Keratinocyte (primary cell): ENCODE measurements around the gene RAB35.

Experiments
- CTCF ChIP-seq, 3 experiments: IDR thresholded peaks in 1 of 3; conservative IDR thresholded peaks in 1 of 3; optimal IDR thresholded peaks in 1 of 3; 2 replicates in 2 of 3; 3 replicates in 1 of 3; pipeline versions ENCODE3 to v1.5.1; 2011; ENCODE audit warnings: low read length in 3 of 3, mild to moderate bottlenecking in 3 of 3, moderate library complexity in 2 of 3, control low read depth in 1 of 3, inconsistent platforms in 1 of 3; ENCODE audit not compliant: insufficient read depth in 2 of 3; ENCODE audit errors: extremely low read depth in 1 of 3
- EZH2 ChIP-seq: IDR thresholded peaks from one replicate; pipeline ENCODE4 v1.6.1; 2012; ENCODE audit warnings: inconsistent platforms, mild to moderate bottlenecking, low read length, moderate library complexity

DNA sequence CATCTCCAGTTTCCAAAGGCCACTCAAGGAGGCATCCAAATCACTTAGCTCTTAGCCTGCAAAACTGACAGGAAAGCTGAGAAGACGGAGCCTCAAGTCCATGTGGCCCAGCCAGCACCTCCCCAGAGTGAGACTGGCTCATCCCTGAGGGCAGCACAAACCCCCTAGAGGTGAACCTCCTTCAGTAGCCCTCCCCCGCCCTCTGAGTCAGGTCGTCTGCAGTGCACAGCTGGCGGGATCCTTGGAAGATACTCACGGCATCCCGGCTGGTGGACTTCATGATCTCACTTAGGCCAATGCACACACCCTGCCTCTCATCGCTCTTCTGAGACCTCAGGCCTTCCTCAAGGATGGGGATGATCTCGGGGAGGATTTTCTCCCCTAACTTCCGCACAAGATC lies 24.1 kb upstream of the RAB35 start:
- TF ChIP-seq EZH2 (no peak), CTCF (optimal IDR thresholded peaks at IDR 0.05 in 1 of 3, IDR thresholded peaks at IDR 0.05 in 1 of 3, conservative IDR thresholded peaks at IDR 0.05 in 1 of 3; ENCODE audit: extremely low read depth in 1 of 3, insufficient read depth in 2 of 3, low read length in 3 of 3) (no peak)
